GM18861 (cell line): ENCODE measurements around the gene MPHOSPH10.
"Not testable (repeated sequence)": the region's sequence is repeated elsewhere in the genome, so short reads cannot be mapped to it uniquely, and the experiment has no call there.

Source experiments
- ATAC-seq: cut with Tn5 transposase; IDR thresholded peaks from one replicate; pipeline ENCODE4 v1.9.1; 2021; ENCODE audit not compliant: unreplicated experiment

MPHOSPH10 gene

GRCh38 chr2:71166812-71167211 is 36.4 kb downstream of the MPHOSPH10 start:
- ATAC-seq: no peak

DNA sequence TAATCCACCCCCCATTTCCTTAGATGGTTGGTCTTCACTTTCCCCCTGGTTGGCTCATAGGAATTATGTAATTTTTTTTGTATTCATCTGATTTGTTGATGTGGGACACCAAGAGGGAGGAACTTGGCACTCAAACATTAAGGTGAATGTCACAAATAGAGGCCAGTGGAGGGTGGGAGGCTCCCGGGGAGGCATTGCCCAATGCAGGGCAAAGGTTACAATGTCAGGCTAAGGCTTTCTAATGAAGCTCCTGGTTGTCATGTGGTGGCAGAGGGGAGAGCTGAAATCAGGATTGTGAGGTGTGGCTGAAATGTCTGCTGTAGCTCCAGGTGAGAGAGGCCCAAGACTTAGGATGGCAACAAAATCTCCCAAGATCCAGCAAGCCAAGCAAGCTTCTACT is 42.7 kb downstream of the MPHOSPH10 start:
- no peak for ATAC-seq

DNA sequence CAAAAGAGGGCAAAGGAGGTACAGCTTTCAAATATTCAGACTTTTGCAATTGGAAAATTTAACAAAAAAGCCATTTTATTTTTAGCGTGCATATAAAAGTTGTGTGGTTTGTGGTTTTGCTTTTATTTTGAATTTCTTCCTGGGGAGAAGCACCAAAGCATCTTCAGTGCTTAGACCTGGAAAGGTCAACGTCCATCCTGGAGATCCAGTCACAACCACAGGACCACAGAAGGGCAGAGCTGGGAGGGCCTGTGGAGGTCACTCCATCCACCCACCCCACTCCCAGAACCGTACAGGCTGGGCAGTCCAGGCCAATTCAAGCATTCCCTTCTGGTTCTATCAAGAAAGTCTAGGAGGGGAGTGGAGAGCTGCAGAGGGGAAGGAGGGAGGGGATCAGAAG is 43.8 kb downstream of the MPHOSPH10 start:
- ATAC-seq: no peak

GRCh38 chr2:71178836-71179235 is 48.4 kb downstream of the MPHOSPH10 start:
- not testable (repeated sequence) for ATAC-seq

- ATAC-seq: no peak
Measured at GRCh38 chr2:71181316-71181715, 50.9 kb downstream of the MPHOSPH10 start.

DNA sequence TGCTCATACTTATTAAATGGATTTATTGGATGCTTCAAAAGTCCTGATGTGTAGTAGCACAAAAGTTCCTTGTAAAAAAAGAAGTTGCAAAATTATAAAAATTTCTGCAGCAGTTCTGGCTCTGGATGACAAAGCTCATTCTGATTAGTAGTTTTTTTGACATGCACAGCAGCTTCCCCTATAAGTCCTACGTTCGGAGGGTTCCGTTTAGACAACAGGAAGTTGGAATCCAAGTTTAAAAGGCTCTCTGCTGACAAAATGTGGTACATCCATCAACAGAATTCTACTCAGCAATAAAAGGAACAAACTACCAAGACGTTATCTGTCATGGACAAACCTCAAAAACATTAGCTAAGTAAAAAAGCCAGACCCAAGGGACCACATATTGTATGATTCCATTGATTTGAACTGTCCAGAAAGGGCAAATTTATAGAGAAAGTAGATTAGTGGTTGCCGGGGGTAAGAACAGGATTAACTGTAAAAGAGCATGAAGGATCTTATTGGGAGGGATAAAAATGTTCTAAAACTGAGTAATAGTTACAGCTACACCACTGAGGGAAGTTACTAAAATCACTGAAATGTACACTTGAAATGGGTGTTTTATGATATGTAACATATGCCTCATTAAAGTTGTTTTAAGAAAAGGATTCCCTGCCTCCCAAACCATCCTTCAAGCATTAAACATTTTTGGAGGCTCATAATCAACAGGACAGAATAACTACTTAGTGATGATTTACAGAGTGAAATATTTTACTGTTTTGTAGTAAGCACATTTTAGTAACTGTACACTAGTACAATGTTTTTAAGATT is 53.1 kb downstream of the MPHOSPH10 start:
- not testable (repeated sequence) for ATAC-seq

GRCh38 chr2:71186973-71187372 is 56.5 kb downstream of the MPHOSPH10 start:
- ATAC-seq: no peak

- ATAC-seq: no peak
Measured at GRCh38 chr2:71187589-71187988, 57.2 kb downstream of the MPHOSPH10 start.

GRCh38 chr2:71190656-71191569 is 60.5 kb downstream of the MPHOSPH10 start:
- ATAC-seq: no peak

- no peak for ATAC-seq
Measured at GRCh38 chr2:71191570-71191943, 61.1 kb downstream of the MPHOSPH10 start.
